CD4-positive, CD25-positive, alpha-beta regulatory T cell (primary cell): ENCODE results near the gene HOXD8. TPM values are rescaled to one million over a fixed set of nuclear protein-coding genes. Genes with fewer than 3 reads are reported as not detected.

ENCODE experiments used
- ATAC-seq, 2 donors: fragments of 150-1000 bp; cut with Tn5 transposase; one replicate each; pipeline ENCODE4 v1.10.0; 2021; ENCODE audit warnings: low read depth in 2 of 2, moderate number of reproducible peaks in 2 of 2, moderate library complexity in 1 of 2
- DNase-seq, 3 donors: peaks; one replicate each; pipeline versions ENCODE4 v3.0.0 to v3.0.0-alpha.2; 2012 to 2022; ENCODE audit warnings: mixed read lengths in 1 of 3
- H3K27ac ChIP-seq: one replicate; pipeline ENCODE4 v1.7.0; 2013; ENCODE audit warnings: mild to moderate bottlenecking, low read length; ENCODE audit not compliant: insufficient read depth, poor library complexity, severe bottlenecking
- H3K27me3 ChIP-seq: one replicate; pipeline ENCODE4 v1.7.0; 2013; ENCODE audit warnings: low read length; ENCODE audit not compliant: control insufficient read depth, insufficient read depth
- H3K36me3 ChIP-seq: one replicate; pipeline ENCODE4 v1.7.0; 2013; ENCODE audit warnings: mild to moderate bottlenecking, low read length, moderate library complexity; ENCODE audit not compliant: control insufficient read depth, insufficient read depth
- H3K4me1 ChIP-seq: 2 replicates; pipeline ENCODE4 v1.7.0; 2013; ENCODE audit warnings: mild to moderate bottlenecking, low read length; ENCODE audit not compliant: insufficient read depth, control insufficient read depth, poor library complexity, severe bottlenecking
- H3K4me3 ChIP-seq: one replicate; pipeline ENCODE4 v1.7.0; 2013; ENCODE audit warnings: low read depth, mild to moderate bottlenecking, low read length, moderate library complexity
- H3K9me3 ChIP-seq, 2 experiments: 1 replicate in 1 of 2; 2 replicates in 1 of 2; pipeline ENCODE4 v1.7.0; 2013; ENCODE audit warnings: low read length in 2 of 2, mild to moderate bottlenecking in 1 of 2, moderate library complexity in 1 of 2; ENCODE audit not compliant: control insufficient read depth in 2 of 2
- H3K27ac Mint-ChIP-seq, 3 donors: one replicate each; pipeline ENCODE4 v1.8.0; 2020 to 2022; ENCODE audit warnings: mild to moderate bottlenecking in 3 of 3, mixed read lengths in 3 of 3, moderate library complexity in 2 of 3
- H3K27me3 Mint-ChIP-seq: one replicate; pipeline ENCODE4 v1.8.0; 2022; ENCODE audit warnings: mild to moderate bottlenecking, mixed read lengths
- H3K36me3 Mint-ChIP-seq: one replicate; pipeline ENCODE4 v1.8.0; 2020; ENCODE audit warnings: mixed read lengths
- H3K4me1 Mint-ChIP-seq, 4 donors: one replicate each; pipeline ENCODE4 v1.8.0; 2020 to 2022; ENCODE audit warnings: mixed read lengths in 4 of 4, mild to moderate bottlenecking in 1 of 4
- H3K4me3 Mint-ChIP-seq, 4 donors: one replicate each; pipeline ENCODE4 v1.8.0; 2020 to 2022; ENCODE audit warnings: mild to moderate bottlenecking in 4 of 4, mixed read lengths in 4 of 4, moderate library complexity in 3 of 4
- H3K9me3 Mint-ChIP-seq, 7 donors: one replicate each; pipeline ENCODE4 v1.8.0; 2020 to 2022; ENCODE audit warnings: mixed read lengths in 7 of 7, mild to moderate bottlenecking in 3 of 7, moderate library complexity in 2 of 7
- polyA plus RNA-seq, 4 donors: library from polyadenylated mRNA; unstranded; fragments of 300-500 nt; fragmentation: Illumina TruSeq; gene quantifications; one replicate each; pipeline ENCODE4 v1.2.3, GENCODE V29; 2021
- total RNA-seq: library from RNA; stranded (reverse); gene quantifications from one replicate; pipeline ENCODE4 v1.2.3, GENCODE V29; 2022

The HOXD8 gene
- total and polyA plus RNA-seq, 5 donors from 2014 or later = not detected

DNA sequence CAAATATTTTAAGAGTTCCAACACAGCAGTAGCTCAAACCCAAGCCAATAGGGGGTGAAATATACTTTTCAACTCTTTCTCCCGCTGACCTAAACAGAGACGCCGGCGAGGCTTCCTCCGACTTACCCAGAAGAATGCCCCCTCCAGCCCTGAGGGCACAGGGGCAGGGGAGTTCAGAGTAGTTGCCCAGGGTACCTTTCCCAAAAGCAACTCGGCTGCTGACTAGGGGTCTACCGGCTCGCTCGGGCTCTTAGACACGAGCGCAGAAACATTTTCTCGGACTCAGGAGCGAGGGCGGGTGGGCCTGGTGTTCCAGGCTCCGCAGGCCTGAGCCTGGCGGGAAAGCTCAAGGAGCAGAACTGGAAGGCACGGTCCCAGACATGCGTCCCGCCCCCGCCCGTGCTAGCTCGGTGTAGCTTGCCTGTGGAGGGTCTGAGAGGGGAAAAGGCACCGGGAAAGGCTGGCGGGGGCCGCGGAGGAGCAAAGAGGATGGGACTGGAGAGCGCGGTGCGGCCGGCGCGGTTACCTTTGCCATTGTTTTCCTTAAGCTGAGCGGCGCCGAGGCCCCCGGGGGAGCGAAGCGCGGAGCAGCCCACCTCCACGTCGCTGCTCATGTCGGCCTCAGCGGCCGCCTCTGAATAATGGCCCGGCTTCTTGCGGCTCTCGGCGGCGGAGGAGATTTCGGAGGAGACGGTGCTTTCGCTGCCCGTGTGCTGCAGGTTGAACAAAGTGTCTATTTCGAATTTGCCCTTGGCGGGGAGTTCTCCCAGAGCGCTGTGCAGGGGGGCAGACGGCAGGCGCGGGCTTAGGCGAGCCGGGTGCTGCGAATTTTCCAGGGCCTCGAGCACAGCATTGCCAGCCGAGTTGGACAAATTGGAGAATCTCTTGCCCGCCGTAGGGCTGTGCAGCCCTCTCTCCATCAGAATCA is 46.4 kb upstream of the HOXD8 start:
- no peaks in the 10 kb centered on the region for H3K36me3 ChIP-seq
- Mint-ChIP-seq H3K27ac (peak overlapping the region; percentile 20 to 81 (median 62)), H3K4me1 (peaks cover 4 to 22% (median 16%) of the 10 kb centered on the region in 4 donors), H3K27me3 (peaks cover 91% of the 10 kb centered on the region), H3K9me3 (peaks cover 0 to 45% (median 8%) of the 10 kb centered on the region in 7 donors), H3K36me3 (peaks cover 4% of the 10 kb centered on the region), H3K4me3 (peak overlapping the region; percentile 48 to 87 (median 66))
- H3K27me3 ChIP-seq = peaks cover 57% of the 10 kb centered on the region
- no peak for DNase-seq
- peaks cover 13% of the 10 kb centered on the region for H3K4me1 ChIP-seq
- ATAC-seq = no peak
- H3K9me3 ChIP-seq = peaks cover 15 to 82% of the 10 kb centered on the region in 2 experiments
- no peak overlapping the region for H3K4me3 ChIP-seq
- no peak overlapping the region for H3K27ac ChIP-seq

DNA sequence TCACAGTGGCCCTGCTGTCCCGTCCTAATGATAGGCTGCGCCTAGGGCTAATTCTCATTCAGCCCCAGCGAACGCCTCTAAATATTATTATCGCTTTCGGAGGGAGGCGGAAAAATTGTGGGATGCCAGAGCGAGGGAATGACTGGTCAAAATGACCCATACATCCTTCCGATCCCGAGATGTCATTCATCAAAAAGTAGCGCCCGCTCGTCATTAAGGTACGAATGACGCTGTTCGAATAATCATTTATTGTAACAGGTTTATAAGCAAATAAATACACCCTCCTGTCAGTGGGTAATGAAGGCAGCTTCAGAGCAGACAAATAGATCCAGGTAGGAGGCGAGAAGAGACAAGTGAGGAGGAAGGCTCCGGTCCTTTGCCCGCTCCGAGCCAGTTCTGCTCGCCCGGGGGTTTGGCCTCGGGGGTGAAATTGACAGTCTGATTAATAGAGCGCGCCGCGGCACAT is 45.7 kb upstream of the HOXD8 start, which contains the start of gene EVX2:
TSS of gene EVX2 (minus strand) at position 167 of the 466 bp plus-strand sequence. CDS start 186 bp downstream, outside the sequence.
- Mint-ChIP-seq H3K27me3 (peaks cover 91% of the 10 kb centered on the region), H3K4me1 (peaks cover 6 to 26% (median 12%) of the 10 kb centered on the region in 4 donors), H3K9me3 (peaks cover 0 to 46% (median under 1%) of the 10 kb centered on the region in 7 donors), H3K4me3 (peak within 1 kb of the TSS; percentile 61 to 87 (median 74)), H3K27ac (peak within 1 kb of the TSS; percentile 49 to 81 (median 62)), H3K36me3 (peaks cover 4% of the 10 kb centered on the region)
- no peaks in the 10 kb centered on the region for H3K36me3 ChIP-seq
- DNase-seq = no peak
- H3K9me3 ChIP-seq = peaks cover 14 to 80% of the 10 kb centered on the region in 2 experiments
- no peak within 1 kb of the TSS for H3K4me3 ChIP-seq
- peaks cover 54% of the 10 kb centered on the region for H3K27me3 ChIP-seq
- H3K27ac ChIP-seq = no peak within 1 kb of the TSS
- peaks cover 13% of the 10 kb centered on the region for H3K4me1 ChIP-seq
- ATAC-seq = no peak

DNA sequence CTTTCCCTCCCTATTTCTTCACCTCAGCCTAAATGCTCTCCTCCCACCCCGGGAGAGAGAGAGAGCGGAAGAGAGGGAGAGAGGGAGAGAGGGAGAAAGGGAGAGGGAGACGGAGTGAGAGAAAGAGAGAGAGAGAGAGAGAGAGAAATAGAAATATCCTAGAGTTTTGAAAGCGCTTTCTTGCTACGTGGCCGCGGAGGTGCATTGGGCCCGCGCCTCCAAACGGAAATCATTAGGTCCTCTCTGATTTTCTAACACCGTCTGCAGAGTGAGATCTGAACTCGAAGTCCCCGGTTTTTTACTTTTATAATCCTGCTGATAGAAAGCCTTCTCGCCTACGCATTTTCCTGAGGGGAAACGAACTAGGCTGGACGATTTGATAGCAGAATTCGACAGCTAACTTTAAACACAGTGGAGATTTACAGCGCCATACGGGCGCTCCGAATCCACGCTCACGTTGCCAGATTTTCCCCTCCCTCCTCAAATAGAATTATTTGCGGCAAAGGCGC is 44.8 kb upstream of the HOXD8 start:
- H3K36me3 Mint-ChIP-seq = peaks cover 7% of the 10 kb centered on the region
- H3K27me3 ChIP-seq = peaks cover 57% of the 10 kb centered on the region
- H3K27ac ChIP-seq = no peak overlapping the region
- peaks cover 11 to 72% of the 10 kb centered on the region in 2 experiments for H3K9me3 ChIP-seq
- H3K36me3 ChIP-seq = no peaks in the 10 kb centered on the region
- no peak for DNase-seq
- H3K4me3 ChIP-seq = no peak overlapping the region
- no peak for ATAC-seq
- H3K27ac Mint-ChIP-seq = peak overlapping the region in 1 of 3 donors; percentile 81
- H3K4me1 ChIP-seq = peaks cover 7% of the 10 kb centered on the region
- peaks cover 6 to 19% (median 8%) of the 10 kb centered on the region in 4 donors for H3K4me1 Mint-ChIP-seq
- peak overlapping the region in 3 of 4 donors; percentile 61 to 80 (median 68) for H3K4me3 Mint-ChIP-seq
- H3K27me3 Mint-ChIP-seq = peaks cover 91% of the 10 kb centered on the region
- H3K9me3 Mint-ChIP-seq = peaks cover 0 to 42% (median 0%) of the 10 kb centered on the region in 7 donors

DNA sequence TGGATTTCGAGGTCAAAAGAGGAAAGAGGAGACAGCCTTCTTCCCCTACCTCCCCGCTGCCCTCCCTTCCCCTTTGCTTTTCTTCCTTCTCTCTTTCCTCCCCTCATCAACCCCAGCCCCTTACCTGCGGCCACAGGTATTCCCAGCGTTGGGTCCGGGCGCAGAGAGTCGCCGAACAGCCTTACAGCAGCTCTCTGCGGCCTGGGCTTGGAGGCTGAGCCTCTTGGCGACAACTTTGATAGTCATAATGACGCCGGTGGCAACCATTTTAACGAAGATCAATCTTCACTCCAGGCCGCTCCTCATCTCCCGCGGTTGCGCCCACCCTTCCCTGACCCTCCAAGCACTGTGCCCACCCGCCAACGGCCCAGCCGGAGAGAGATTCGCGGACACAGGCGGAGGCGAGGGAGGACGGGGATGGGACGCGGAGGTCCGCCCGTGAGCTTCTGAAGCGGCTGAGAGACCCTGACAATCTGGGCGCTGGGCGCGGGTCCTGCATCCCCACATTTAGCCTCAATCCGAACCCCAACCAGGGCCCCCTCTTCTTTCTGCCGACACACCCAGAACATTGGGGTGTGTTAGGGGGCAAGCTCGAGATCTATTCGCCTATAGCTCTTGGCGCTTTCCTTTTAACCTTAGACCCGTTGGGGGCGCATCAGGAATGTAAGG is 44.3 kb upstream of the HOXD8 start:
- H3K27me3 ChIP-seq = peaks cover 63% of the 10 kb centered on the region
- H3K9me3 ChIP-seq = peaks cover 11 to 76% of the 10 kb centered on the region in 2 experiments
- H3K27ac ChIP-seq = no peak overlapping the region
- Mint-ChIP-seq H3K27ac (peak overlapping the region in 2 of 3 donors; percentile 69 to 81), H3K9me3 (peaks cover 0 to 42% (median 0%) of the 10 kb centered on the region in 7 donors), H3K27me3 (peaks cover 96% of the 10 kb centered on the region), H3K4me3 (peak overlapping the region; percentile 8 to 82 (median 74)), H3K4me1 (peaks cover 6 to 19% (median 8%) of the 10 kb centered on the region in 4 donors), H3K36me3 (peaks cover 7% of the 10 kb centered on the region)
- peaks cover 4% of the 10 kb centered on the region for H3K4me1 ChIP-seq
- ATAC-seq = no peak
- no peaks in the 10 kb centered on the region for H3K36me3 ChIP-seq
- H3K4me3 ChIP-seq = no peak overlapping the region
- no peak for DNase-seq

DNA sequence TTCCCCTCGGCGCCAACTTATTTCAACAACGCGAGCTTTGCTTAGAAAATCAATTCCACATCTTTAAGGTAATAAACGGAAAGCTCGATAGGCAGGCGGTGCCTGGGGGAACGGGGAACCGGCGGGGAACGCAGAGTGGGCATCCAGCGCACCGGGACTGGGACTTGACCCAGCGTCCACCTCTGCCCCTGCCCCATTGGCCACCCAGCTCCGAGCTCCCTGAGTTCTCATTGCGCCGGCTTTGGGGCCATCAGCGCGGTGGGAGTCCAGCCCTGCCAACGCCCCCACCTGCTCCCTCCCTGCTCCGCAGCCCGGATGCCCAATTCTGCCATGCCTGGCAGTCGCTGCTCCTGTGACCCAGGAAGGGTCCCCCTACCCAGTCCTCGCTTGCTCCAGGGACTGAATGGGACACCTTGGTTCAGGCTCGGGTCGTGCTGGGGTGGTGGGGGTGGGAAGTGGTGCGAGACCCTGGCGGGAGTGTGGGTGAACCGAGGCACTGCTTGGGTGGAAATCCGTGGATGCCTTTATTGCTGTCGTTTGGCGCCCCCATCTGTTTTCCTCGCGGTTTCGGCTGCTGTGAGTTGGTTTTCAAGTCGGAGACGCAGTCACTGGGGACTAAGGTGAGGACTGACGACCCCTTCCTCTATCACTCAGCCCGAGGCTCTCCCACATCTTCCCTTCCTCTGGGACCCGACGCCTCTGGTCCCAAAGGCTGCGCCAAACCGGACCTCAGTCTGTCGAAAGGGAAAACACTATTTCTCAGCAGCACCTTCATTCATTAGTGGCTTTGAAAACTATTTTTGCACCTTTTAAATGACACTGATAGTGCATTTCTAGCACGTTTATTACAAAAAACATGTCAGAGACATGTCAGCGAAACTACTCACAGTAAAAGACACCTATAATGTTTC is 43.4 kb upstream of the HOXD8 start:
- peak overlapping the region in 2 of 3 donors; percentile 62 to 69 for H3K27ac Mint-ChIP-seq
- H3K4me1 Mint-ChIP-seq = peaks cover 6 to 17% (median 9%) of the 10 kb centered on the region in 4 donors
- no peak overlapping the region for H3K27ac ChIP-seq
- no peaks in the 10 kb centered on the region for H3K36me3 ChIP-seq
- DNase-seq (peak in 1 of 3 donors; percentile 41), ATAC-seq (no peak)
- peak overlapping the region; percentile 46 to 82 (median 58) for H3K4me3 Mint-ChIP-seq
- H3K9me3 Mint-ChIP-seq = peaks cover 0 to 38% (median 0%) of the 10 kb centered on the region in 7 donors
- no peaks in the 10 kb centered on the region for H3K4me1 ChIP-seq
- H3K9me3 ChIP-seq = peaks cover 9 to 68% of the 10 kb centered on the region in 2 experiments
- H3K27me3 Mint-ChIP-seq = peaks cover 99% of the 10 kb centered on the region
- H3K4me3 ChIP-seq = no peak overlapping the region
- H3K36me3 Mint-ChIP-seq = peaks cover 10% of the 10 kb centered on the region
- H3K27me3 ChIP-seq = peaks cover 65% of the 10 kb centered on the region

DNA sequence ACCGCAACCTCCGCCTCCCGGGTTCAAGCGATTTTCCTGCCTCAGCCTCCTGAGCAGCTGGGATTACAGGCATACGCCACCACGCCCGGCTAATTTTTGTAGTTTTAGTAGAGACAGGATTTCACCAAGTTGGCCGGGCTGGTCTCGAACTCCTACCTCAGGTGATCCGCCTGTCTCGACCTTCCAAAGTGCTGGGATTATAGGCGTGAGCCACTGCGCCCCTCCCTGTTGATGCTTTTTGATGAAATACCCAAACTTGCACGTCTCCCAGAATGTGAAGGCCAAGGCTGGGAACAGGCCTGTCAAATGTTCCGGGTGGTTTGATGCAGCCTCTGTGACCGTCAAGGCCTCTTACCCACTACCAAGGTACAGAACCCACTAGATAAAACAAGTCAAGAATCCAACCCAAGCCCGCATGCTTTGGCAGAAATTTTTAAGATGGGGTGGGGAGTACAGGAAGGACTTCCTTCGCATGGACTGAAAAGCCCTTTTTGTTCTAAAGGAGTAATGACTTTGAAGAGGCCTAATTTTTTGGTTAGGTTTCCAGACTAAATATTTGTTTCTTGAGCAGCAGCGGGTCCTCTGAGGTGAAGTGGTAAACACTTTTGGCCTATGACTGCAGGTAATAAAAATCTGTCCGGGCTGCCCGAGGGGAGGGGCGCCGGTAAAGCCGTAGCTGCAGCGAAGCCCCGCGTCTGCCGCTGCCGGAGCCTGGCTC is 42.0 kb upstream of the HOXD8 start:
- H3K4me3 Mint-ChIP-seq = peak overlapping the region in 3 of 4 donors; percentile 36 to 77 (median 43)
- H3K9me3 Mint-ChIP-seq = peaks cover 0 to 37% (median 0%) of the 10 kb centered on the region in 7 donors
- H3K4me1 ChIP-seq = peaks cover 4% of the 10 kb centered on the region
- peaks cover 97% of the 10 kb centered on the region for H3K27me3 Mint-ChIP-seq
- H3K4me1 Mint-ChIP-seq = peaks cover 6 to 22% (median 10%) of the 10 kb centered on the region in 4 donors
- no peak overlapping the region for H3K27ac Mint-ChIP-seq
- H3K27ac ChIP-seq = no peak overlapping the region
- H3K27me3 ChIP-seq = peaks cover 67% of the 10 kb centered on the region
- DNase-seq = no peak
- H3K4me3 ChIP-seq = no peak overlapping the region
- H3K36me3 ChIP-seq = no peaks in the 10 kb centered on the region
- peaks cover 16% of the 10 kb centered on the region for H3K36me3 Mint-ChIP-seq
- ATAC-seq = no peak
- peaks cover 4 to 55% of the 10 kb centered on the region in 2 experiments for H3K9me3 ChIP-seq
